HG03460 (cell line): ENCODE data around the gene CAB39.

Source experiments
- ATAC-seq: cut with Tn5 transposase; IDR thresholded peaks from one replicate; pipeline ENCODE4 v1.9.1; 2021; ENCODE audit not compliant: unreplicated experiment

Gene CAB39

DNA sequence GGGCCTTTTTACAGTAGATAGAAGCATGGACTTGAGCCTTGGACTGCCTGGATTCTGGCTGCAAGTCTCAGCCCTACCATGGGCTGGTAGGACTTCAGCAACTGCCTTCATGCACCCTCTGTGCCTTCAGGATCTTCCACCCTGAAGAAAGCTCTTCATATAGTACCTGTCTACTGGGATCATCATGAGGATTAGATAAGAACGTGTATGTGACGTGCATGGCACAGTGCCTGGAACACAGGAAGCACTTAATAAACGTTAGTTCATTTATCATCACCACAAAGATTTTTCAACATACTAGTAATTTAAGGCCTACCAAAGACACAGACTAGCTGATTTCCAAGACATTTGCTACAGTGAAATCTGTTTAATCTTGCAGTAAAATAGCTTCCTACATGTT lies 98.9 kb downstream of the CAB39 start:
- ATAC-seq, result no peak

DNA sequence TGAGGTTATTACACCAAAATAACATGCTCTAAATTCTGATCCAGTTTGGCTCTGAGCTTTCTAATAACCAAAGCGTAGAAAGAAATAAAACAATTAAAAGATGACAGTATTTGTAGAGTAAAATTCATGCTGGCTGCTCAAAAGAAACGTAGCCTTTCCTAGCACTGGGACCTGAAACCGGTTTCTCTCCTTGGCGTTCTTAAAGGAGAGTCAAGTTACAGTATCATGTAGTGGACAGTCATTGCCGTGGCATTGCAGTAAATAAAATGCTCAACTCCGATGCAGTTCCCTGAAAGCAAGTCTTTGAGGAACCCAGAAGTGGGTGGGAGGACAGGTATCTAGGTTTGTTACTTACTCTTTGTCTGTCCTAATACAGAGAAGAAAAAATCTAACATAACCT lies 99.4 kb downstream of the CAB39 start:
- no peak for ATAC-seq

DNA sequence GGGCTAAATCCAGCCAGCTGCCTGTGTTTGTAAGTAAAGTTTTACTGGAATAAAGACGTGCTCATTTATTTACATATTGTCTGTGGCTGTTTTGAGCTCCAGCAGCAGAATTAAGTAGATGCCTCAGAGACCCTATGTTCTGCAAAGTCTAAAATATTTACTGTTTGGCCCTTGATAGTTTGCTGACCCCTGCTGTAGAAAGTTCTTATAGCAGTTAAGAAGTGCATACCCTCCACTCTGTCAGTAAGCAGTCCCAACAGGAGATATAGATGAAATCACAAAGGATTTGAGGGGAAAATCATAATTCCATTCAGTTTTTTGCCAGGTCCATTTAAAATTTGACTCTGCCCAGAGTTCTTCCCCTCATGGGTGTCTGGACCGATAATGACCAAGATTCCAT lies 102.0 kb downstream of the CAB39 start:
- ATAC-seq, result no peak

DNA sequence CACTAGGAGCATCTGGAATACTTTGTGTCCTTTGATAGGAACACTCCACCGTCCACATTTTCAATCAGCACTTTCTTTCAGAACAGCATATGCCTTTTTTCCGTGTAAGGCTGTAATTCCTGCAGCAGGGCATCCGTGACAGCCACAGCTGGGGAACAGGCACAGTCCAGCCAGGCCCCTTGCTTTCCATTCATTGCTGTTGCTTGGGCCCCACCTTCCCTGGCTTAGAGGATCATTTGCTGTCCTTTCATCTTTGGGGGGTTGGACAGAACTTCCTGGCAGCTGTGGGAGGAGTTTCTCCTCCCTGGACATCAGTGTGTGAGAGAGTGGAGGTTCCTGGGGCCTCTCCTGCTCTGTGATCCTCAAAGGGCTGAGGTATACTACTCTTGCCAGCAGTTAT lies 102.4 kb downstream of the CAB39 start:
- no peak for ATAC-seq

DNA sequence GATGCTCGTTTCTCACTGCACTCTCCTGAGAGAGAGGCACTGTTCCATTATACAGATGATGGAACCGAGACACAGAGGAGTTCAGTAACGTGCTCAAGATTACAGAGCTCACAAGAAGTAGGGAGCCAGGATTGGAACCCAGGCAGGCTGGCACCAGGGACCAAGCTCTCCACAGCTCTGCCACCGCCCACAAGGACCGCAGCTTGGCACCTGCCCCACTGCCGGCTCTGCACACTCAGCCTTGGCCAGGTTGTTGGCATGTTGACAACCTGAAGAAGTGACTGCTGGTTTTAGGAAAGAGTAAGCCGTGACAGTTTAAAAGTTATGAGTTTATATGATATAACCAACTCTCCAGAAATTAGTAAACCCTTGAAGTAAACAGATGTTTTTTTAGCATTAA lies 104.1 kb downstream of the CAB39 start:
- ATAC-seq, result no peak

DNA sequence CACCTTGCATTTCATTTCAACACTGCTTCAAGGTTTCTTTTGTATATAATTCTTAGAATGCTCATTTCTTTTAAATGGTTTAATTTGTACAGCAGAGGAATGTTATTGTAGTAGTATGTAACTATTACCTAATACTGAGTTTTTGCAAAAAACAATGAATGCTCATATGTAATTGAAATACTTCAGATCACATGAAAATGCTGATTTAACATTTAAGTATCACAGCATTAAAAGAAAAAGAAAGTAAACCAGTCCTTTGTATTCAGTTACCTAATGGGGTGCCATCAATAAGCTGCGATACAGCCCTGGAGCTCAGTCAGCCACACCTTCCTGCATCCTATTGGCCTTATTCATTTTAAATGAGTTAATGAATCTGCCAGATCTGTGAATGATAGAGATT lies 106.8 kb downstream of the CAB39 start:
- no peak for ATAC-seq

DNA sequence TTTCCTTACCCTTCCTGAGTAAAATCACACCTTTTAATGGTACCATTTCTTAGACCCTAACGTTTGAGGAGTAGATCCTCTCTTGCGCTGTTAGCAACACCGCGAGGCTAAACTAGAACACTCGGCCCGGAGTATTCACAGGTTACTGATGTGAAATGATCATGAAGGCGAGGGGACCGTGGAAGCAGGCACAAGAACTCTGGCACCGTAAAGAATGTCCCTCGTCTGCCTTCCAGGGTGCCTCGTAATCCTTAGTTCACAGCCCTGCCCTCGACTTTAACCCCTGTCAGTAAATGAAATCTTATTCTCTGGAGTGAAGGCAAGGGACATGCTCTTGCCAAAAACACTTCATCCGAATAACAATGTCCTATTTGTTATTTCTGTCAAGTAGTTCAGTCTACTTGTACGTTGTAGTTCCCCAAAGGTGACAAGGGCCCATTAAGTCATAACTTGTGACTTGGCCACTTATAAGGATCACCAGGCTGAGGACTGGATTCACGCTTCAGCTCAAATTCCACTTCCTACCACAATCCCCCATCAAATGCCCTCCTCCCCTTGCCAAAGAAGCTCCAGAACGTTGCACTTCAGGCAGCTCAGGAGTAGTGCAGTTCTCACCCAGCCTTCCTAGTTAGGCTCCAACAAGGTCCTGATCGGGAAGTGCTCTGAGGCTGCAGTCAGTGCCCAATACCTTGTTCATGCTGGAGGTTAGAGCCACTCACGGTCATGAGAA lies 108.8 kb downstream of the CAB39 start:
- ATAC-seq, result no peak

DNA sequence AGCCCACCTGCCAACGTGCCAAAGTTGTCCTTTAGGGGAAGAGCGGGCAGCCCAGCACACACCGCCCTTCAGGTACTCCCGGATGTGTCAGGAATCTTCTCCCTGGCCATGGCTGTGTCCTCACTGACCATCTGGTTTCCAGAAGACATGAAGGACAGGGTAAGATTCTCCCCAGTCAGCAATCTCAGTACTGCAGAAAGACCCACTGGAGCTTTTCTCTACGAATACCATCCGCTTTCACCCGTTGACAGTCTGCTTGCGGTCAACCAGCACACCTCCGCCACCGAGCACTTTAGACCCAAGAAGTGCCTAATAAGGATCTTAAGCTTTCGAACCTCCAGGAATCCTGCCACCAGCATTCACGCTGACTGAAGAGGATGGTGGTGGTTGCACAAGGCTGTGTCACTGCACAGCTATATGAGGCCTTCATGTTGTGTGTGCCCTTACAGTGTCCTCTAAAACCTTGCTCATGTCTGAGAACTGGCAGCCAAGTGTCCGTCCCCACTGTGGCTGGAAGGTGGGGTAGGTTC lies 109.4 kb downstream of the CAB39 start:
- ATAC-seq, result no peak

DNA sequence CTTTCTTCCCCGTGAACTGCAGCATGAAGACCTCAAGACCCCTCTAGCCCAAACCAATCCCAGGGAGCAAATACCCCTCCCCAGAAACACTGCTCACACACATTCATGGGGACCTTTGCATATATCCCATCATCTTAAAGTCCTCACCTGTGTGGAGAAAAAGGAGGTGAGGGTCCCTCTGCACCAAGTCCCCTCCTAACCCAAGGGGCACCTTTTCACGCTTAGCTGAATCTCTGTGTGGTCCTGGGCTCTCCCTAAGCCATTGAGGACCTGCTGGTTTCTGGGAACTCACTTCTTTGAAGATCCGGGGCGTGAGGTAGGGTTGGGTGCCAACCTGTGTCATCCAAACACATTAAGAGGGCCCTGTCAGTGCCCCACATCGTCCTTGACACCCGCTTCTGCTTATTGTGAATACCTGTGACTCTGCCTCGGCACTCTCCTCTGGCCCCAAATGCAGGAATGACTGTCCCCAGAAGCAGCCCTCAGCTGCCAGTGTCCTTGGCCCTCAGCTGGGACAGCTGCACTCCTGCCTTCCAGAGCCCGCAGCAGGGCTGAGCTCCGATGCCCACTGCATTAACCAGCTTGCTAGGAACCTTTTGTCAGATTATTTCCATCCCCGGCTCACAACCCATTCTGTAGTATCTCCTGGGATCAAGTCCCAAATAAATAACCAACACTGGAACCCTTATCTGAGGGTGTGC lies 110.8 kb downstream of the CAB39 start:
- no peak for ATAC-seq

DNA sequence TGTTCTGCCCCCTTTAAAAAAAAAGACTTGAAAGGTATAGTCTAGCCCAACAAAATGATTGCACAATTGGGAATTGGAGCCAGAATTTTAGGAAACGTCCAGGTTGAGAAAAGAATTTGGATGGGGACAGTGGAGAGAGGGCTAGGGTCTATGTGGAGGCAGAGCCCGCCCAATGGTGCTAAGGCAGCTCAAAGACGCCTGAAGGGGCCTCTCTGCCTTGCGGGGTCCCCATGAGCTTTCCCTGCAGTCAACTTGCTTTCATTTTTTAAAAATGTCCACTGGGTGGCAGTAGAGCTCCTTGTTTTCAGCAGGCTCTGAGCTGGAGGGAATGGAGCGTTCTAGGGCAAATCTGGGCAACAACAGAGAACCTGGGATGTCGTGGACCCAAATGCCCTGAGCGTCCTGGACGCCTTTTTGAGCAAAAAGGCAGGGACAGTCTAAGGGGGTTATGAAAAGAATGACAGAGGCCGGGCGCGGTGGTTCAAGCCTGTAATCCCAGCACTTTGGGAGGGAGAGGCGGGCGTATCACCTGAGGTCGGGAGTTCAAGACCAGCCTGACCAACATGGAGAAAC lies 111.8 kb downstream of the CAB39 start:
- peak; percentile 58 for ATAC-seq

DNA sequence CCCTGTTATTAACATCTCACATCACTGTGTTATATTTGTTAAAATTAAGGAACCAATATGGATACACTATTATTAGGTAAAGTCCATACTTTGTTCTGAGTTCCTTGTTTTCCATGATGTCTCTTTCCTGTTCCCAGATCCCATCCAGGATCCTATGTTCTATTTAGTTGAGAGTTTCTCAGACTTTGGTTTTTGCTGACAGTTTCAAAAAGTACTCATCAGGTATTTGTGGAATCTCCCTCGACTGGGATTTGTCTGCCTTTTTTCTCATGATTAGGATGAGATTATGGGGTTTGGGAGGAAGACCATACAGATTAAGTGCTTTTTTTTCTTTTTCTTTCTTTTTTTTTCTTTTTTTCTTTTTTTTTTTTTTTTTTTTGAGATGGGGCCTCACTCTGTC lies 112.7 kb downstream of the CAB39 start:
- ATAC-seq, result no peak

DNA sequence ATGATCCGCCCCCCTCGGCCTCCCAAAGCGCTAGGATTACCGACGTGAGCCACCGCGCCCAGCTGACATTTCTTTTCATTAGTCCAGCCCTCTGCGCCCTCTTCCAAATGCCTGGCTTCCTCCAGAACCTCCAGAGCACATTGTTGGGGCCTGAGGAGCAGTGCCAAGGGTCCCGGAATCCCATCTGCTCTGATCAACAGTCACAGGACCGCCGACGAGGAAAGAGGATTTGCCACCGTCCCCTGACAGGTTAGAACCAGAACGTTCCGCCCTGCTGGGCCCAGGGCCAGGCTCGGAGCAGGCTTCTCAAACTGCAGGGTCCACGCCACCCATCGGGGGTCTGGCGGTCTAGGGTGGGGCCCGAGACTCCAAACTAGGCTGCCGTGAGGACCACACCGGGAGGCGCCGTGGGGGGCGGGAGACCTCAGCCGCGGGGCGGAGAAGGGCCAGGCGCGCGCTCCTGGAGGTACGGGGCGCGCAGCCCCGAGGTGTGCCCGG lies 115.2 kb downstream of the CAB39 start:
- no peak for ATAC-seq

DNA sequence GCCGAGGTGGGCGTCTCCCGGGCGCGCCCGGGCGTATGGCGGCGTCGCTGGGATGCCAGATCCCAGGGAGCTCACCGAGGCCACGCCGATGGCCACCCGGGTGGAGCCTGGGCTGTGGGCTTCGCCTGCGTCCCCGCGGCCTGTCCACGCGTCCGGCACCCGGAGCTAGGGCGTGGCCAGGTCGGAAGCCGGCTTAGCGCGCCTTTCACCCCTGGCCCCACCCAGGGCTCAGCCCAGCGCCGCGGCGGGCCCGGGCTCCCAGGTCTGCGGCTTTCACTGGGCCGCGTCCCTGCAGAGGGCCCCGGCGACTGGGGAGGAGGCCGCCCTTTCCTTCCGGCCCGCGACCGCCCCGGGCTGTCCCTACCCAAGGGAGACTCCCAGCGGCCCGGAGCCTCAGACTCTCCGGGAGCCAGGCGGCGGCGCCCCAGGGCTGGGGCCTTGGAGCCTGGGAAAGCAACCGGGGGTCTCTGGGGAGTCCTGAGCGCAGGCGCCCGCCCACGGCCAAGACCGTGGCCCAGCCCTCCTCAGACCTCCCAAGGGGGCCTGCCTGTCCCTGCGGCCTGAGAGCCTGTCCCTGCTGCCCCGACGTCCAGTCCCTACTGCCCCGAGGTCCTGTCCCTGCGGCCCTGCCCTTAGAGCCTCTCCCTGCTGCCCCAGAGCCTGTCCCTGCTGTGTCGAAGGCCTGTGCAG lies 115.8 kb downstream of the CAB39 start:
- ATAC-seq, result no peak

DNA sequence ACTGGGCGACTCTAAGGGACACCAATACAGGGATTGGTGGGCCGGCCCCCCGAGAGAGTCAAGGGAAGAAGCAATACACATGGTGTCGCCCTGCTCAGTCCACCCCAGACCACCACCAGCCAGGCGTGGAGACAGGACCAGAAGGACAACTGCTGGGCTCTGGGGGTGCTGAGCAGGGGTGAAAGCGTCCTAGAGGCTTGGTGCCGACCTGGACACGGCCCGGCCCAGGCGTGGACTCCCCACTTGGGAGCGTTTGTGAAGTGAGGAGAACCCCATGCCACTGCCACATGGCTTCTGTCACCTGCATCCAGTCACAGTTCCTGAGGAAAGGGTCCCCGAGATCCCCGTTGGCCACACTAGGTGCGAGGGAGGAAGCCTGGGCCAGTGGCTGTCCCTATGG lies 116.7 kb downstream of the CAB39 start:
- ATAC-seq, result no peak

DNA sequence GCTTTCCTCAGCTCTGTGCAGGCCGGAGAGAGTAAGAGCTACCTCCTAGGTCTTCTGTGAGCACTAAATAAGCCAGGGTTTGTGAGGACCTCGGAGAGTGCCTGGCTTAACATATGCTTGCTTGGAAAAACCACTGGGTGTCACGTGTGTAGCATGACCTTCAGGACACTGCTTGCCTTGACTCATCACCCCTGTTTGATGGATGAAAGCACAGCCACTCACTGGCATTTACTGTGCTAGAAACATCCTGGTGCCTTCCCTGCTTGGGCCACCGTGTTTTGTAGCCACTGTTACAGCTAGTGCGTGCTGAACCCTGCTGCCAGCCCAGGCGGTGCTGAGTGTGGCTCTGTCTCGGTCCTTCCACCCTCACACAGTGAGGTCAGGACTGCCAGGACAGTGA lies 117.3 kb downstream of the CAB39 start:
- ATAC-seq, result no peak

DNA sequence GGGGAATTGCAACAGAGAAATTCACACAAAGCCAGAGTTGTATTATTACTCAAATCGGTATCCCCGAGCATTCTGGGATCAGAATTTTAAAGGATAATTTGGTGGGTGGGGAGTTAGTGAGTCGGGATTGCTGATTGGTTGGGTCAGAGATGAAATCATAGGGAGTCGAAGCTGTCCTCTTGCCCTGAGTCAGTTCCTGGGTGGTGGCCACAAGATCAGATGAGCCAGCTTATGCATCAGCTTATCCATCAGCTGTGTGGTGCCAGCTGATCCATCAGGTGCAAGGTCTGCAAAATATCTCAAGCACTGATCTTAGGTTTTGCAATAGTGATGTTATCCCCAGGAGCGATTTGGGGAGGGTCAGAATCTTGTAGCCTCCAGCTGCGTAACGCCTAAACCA lies 117.8 kb downstream of the CAB39 start:
- no peak for ATAC-seq

DNA sequence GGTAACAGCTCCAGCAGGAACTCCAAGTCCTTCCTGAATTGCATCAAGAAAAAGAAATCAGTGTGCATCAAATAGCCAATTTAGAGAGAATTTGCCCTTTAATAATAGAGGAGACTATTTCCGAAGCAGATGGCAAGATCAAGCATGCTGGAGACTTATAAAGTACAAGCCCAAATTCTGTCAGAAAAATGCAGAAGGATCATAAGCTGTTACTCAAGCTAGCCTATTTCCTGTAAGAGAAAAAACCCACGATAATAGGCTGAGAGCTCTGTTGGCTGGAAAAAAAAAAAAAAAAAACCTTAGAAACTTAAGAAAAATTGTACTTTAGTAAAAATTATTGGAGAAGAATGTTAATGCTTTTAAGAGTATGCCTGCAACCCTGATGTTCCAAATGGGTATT lies 127.7 kb downstream of the CAB39 start:
- no peak for ATAC-seq

DNA sequence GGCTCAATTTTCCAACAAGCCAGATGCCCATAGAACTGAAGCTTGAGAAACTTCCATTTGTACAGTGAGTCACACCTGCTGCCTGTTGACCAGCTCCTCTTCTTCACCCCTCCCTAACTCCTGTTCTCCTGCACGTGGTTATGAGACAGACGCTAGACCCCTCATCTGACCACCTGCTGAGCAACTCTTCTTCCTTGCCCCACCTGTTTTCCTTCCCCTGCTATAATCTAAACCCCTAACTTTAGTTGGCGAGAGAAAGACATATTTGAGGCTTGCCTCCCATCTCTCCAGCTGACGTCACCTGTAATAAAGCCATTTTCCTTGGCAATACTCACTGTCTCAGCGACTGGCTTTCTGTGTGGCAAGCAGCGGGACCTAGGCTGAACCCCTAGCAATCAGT lies 129.8 kb downstream of the CAB39 start:
- ATAC-seq, result no peak

DNA sequence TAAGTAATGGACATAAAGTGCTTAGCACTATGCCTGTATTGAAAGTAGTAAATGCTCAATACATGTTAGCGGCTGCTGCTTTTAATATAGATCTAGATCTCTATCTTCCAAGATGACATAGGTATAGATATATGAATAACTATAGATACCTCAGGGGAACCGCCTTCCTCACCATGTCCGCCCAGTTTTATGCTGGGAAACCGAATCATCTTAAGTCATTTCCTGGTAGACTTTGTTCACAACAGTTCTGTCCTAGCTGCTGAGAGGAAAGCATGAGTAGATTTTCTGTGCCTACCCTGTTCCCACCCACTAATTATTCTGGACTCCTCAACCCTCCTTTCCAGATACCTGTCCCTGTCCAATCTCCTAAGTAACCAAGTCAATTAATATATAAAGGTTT lies 130.5 kb downstream of the CAB39 start:
- no peak for ATAC-seq

DNA sequence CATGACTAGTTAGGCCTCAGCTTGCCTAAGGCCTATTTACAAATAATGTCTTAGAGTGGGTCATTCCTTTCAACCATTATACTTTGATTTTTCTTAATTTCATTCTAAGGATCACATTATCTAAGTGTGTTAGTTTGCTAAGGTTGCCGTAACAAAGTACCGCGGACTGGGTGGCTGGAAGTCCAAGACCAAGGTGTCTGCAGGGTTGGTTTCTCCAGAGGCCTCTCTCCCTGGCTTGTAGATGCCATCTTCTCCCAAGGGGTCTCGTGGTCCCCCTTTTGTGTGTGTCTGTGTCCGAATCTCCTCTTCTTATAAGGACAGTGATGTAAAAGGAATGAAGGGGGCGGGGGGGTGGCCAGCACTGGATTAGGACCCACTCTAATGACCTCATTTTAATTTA lies 133.7 kb downstream of the CAB39 start:
- ATAC-seq, result no peak

DNA sequence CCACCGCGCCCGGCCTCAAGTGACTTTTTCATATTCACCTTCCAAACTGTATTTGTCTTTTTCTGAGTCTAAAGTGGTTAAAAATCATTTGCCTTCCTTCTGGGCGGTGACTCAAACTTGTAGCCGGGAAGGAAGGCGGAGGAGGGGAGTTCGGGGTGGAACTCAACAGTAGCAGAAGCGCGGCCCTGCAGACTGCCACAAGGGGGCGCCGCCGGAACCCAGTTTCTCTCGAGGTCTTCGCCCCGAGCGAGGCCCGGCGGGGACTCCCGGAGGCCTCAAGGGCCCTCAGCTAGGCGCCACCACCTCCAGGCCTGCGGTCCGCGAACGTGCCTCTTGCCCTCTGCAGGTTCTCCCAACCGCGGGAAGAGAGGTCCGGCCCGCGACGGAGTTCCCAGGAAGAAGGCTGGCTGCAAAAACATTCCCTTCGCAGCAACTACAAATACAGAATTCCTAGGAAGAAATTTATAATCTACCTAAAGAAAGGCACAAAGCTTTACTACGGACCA lies 135.3 kb downstream of the CAB39 start:
- ATAC-seq, result peak; percentile 83
